ENCODE measurements around the gene TMEM8B. TPM values are rescaled to one million over a fixed set of nuclear protein-coding genes. Genes with fewer than 3 reads are reported as not detected.

The TMEM8B gene
- total and polyA plus RNA-seq, 10 of the 15 experiments (the other 5 are each of a cell fraction or from before 2014, with no cell fraction given), result 0.19 to 7.6 (median 2.5) TPM

- TF ChIP-seq SUPT20H (IDR thresholded peaks at IDR 0.05; ENCODE audit: borderline replicate concordance, control insufficient read depth, low read depth, low read length) (no peak), CBFB (IDR thresholded peaks at IDR 0.05; ENCODE audit: low read depth) (no peak), USF2 (IDR thresholded peaks at IDR 0.05; ENCODE audit: borderline replicate concordance, low read depth, low read length) (no peak), KLF5 (IDR thresholded peaks at IDR 0.05; ENCODE audit: partially characterized antibody) (no peak), ZBED1 (IDR thresholded peaks at IDR 0.05; ENCODE audit: borderline replicate concordance) (no peak), MYC (IDR thresholded peaks at IDR 0.05; ENCODE audit: insufficient read depth, insufficient read length, insufficient replicate concordance, low read length, severe bottlenecking) (no peak), ATF2 (IDR thresholded peaks at IDR 0.05; ENCODE audit: low read length) (peak; percentile 52; the same call in 1 of the 2 replicates), PBX3 (IDR thresholded peaks at IDR 0.05; ENCODE audit: insufficient replicate concordance, low read depth, low read length) (no peak), KAT2A (conservative IDR thresholded peaks at IDR 0.05; ENCODE audit: control insufficient read depth, low read depth, low read length) (no peak), RCOR1 (conservative IDR thresholded peaks at IDR 0.05; ENCODE audit: low read depth, low read length) (no peak), SKIL (IDR thresholded peaks at IDR 0.05; ENCODE audit: low read depth, poor library complexity, severe bottlenecking) (no peak), BHLHE40 (IDR thresholded peaks at IDR 0.05; ENCODE audit: borderline replicate concordance in 1 of 2, low read depth in 2 of 2, low read length in 1 of 2) (peak; percentile 10 to 14; a peak in 1 of 4 replicates), SIX5 (IDR thresholded peaks at IDR 0.05; ENCODE audit: low read depth, low read length, severe bottlenecking) (no peak), SUZ12 (IDR thresholded peaks at IDR 0.05; ENCODE audit: unreplicated experiment) (no peak), E2F8 (IDR thresholded peaks at IDR 0.05; ENCODE audit: low read depth, partially characterized antibody) (no peak), MYB (IDR thresholded peaks at IDR 0.05; ENCODE audit: borderline replicate concordance, low read depth, low read length) (no peak), TCF12 (IDR thresholded peaks at IDR 0.05; ENCODE audit: low read depth, low read length) (no peak), NRF1 (conservative IDR thresholded peaks at IDR 0.05; ENCODE audit: low read depth, low read length) (no peak), NFXL1 (IDR thresholded peaks at IDR 0.05; ENCODE audit: borderline replicate concordance) (no peak), BCL11A (IDR thresholded peaks at IDR 0.05; ENCODE audit: low read depth, low read length) (no peak), MEF2A (IDR thresholded peaks at IDR 0.05; ENCODE audit: insufficient read depth, low read depth, low read length) (no peak)
Measured at GRCh38 chr9:35844628-35845270, 15.7 kb downstream of the TMEM8B start (continued).

Data from GM12878 (cell line).